HuH-7.5 (cell line): ENCODE data around the gene APRT.

Experiments
- DNase-seq: peaks from one replicate; pipeline ENCODE4 v3.0.0; 2011; ENCODE audit warnings: low spot score

The APRT gene

GRCh38 chr16:88822281-88823040 lies 10.7 kb upstream of the APRT start:
- DNase-seq: no peak

GRCh38 chr16:88821168-88821850 lies 9.6 kb upstream of the APRT start:
- DNase-seq: no peak

- no peak for DNase-seq
Observed at GRCh38 chr16:88820385-88821025, 8.8 kb upstream of the APRT start.

GRCh38 chr16:88819126-88819525 lies 7.4 kb upstream of the APRT start:
- no peak for DNase-seq

GRCh38 chr16:88818575-88818874 lies 6.8 kb upstream of the APRT start:
- no peak for DNase-seq

GRCh38 chr16:88817785-88818574 lies 6.3 kb upstream of the APRT start:
- no peak for DNase-seq

- DNase-seq: no peak
Observed at GRCh38 chr16:88816736-88817535, 5.2 kb upstream of the APRT start.

- DNase-seq: no peak
Observed at GRCh38 chr16:88815901-88816589, 4.3 kb upstream of the APRT start.

- no peak for DNase-seq
Observed at GRCh38 chr16:88815227-88815626, 3.5 kb upstream of the APRT start.

- no peak for DNase-seq
Observed at GRCh38 chr16:88814144-88814502, 2.4 kb upstream of the APRT start.

- DNase-seq: no peak
Observed at GRCh38 chr16:88813269-88814143, 1.8 kb upstream of the APRT start.

- no peak for DNase-seq
Observed at GRCh38 chr16:88812513-88813268, 963 bp upstream of the APRT start.

GRCh38 chr16:88810912-88811768 lies 588 bp downstream of the APRT start:
- DNase-seq: peak; percentile 86

GRCh38 chr16:88810166-88810911 lies 1.4 kb downstream of the APRT start:
- no peak for DNase-seq

GRCh38 chr16:88809676-88810165 lies 2.0 kb downstream of the APRT start:
- no peak for DNase-seq

- DNase-seq: no peak
Observed at GRCh38 chr16:88809068-88809675, 2.6 kb downstream of the APRT start.
